Neutrophil (primary cell): ENCODE measurements around the gene ZMAT3.

Experiments used
- H3K27ac ChIP-seq: fragments of 200-600 bp; sonication (generic); 2 replicates; pipeline ENCODE4 v1.5.1; 2016; ENCODE audit warnings: mild to moderate bottlenecking, moderate library complexity
- H3K27me3 ChIP-seq: fragments of 200-600 bp; sonication (generic); 2 replicates; pipeline ENCODE4 v1.6.0; 2016; ENCODE audit warnings: mild to moderate bottlenecking
- H3K36me3 ChIP-seq: fragments of 200-600 bp; sonication (generic); 2 replicates; pipeline ENCODE4 v1.5.1; 2017
- H3K4me1 ChIP-seq, 2 experiments: fragments of 200-600 bp in 1 of 2; sonication (generic) in 1 of 2; 1 replicate in 1 of 2; 2 replicates in 1 of 2; pipeline versions ENCODE4 v1.5.1 to v1.6.1; 2013 to 2016; ENCODE audit warnings: low read depth in 1 of 2, low read length in 1 of 2, mild to moderate bottlenecking in 1 of 2, moderate library complexity in 1 of 2; ENCODE audit not compliant: control insufficient read depth in 1 of 2, insufficient read depth in 1 of 2
- H3K4me3 ChIP-seq, 2 experiments: fragments of 200-600 bp in 1 of 2; sonication (generic) in 1 of 2; 1 replicate in 1 of 2; 2 replicates in 1 of 2; pipeline ENCODE4 v1.5.1; 2013 to 2016; ENCODE audit warnings: low read depth in 1 of 2, low read length in 1 of 2, mild to moderate bottlenecking in 1 of 2, moderate library complexity in 1 of 2
- H3K9me3 ChIP-seq: fragments of 200-600 bp; sonication (generic); 2 replicates; pipeline ENCODE4 v1.5.1; 2016
- CTCF ChIP-seq: fragments of 200-600 bp; sonication (generic); IDR thresholded peaks from 2 replicates; pipeline ENCODE4 v1.5.1; 2016; ENCODE audit warnings: antibody characterized with exemption

ZMAT3 gene

GRCh38 chr3:179088306-179088705, 16.7 kb upstream of the ZMAT3 start:
- Histone ChIP-seq H3K27ac (no peak overlapping the region), H3K9me3 (no peaks in the 10 kb centered on the region), H3K4me1 (no peaks in the 10 kb centered on the region), H3K4me3 (no peak overlapping the region), H3K27me3 (no peaks in the 10 kb centered on the region), H3K36me3 (no peaks in the 10 kb centered on the region)
- TF ChIP-seq CTCF, result no peak

- Histone ChIP-seq H3K27me3 (no peaks in the 10 kb centered on the region), H3K4me1 (no peaks in the 10 kb centered on the region), H3K4me3 (no peak overlapping the region), H3K27ac (no peak overlapping the region), H3K9me3 (no peaks in the 10 kb centered on the region), H3K36me3 (no peaks in the 10 kb centered on the region)
- no peak for TF ChIP-seq CTCF
Observed at GRCh38 chr3:179083977-179084376, 12.4 kb upstream of the ZMAT3 start.

- Histone ChIP-seq H3K9me3 (no peaks in the 10 kb centered on the region), H3K27me3 (no peaks in the 10 kb centered on the region), H3K4me1 (no peaks in the 10 kb centered on the region), H3K36me3 (no peaks in the 10 kb centered on the region), H3K27ac (no peak overlapping the region), H3K4me3 (no peak overlapping the region)
- TF ChIP-seq CTCF, result no peak
Observed at GRCh38 chr3:179082416-179082815, 10.8 kb upstream of the ZMAT3 start.

- Histone ChIP-seq H3K36me3 (no peaks in the 10 kb centered on the region), H3K27me3 (no peaks in the 10 kb centered on the region), H3K27ac (no peak overlapping the region), H3K9me3 (no peaks in the 10 kb centered on the region), H3K4me1 (no peaks in the 10 kb centered on the region), H3K4me3 (no peak overlapping the region)
- no peak for TF ChIP-seq CTCF
Observed at GRCh38 chr3:179081885-179082284, 10.3 kb upstream of the ZMAT3 start.

DNA sequence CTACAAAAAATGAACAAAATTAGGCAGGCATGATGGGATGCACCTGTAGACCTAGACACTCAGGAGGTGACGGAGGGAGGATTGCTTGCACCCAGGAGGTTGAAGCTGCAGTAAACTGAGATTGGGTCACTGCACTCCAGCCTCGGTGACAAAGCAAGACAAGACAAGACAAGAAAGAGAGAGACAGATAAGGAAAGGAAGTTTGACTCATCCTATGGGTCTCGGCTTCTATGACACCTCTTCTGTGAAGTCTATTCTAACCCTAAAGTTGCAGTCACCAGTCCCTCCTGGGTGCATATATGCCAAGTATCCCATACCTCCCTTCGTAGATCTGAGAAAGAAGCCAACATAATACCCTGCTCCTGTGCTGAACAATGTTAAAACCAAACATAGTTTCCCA, 7.9 kb upstream of the ZMAT3 start:
- no peaks in the 10 kb centered on the region for H3K27me3 ChIP-seq
- H3K9me3 ChIP-seq, result no peaks in the 10 kb centered on the region
- H3K4me3 ChIP-seq, result no peak overlapping the region
- TF ChIP-seq CTCF, result no peak
- H3K36me3 ChIP-seq, result no peaks in the 10 kb centered on the region
- H3K4me1 ChIP-seq, result no peaks in the 10 kb centered on the region
- H3K27ac ChIP-seq, result no peak overlapping the region
